Upper lobe of left lung (tissue), 4 donors: Measurements from ENCODE around the gene KL.

Experiments used
- EP300 ChIP-seq, 4 donors: sonication (generic); formaldehyde crosslinking; IDR thresholded peaks; one replicate each; pipeline ENCODE4 v1.5.1; 2017; ENCODE audit warnings: antibody characterized with exemption in 4 of 4, control low read depth in 2 of 4
- POLR2A ChIP-seq, 4 donors: fragments of 450-650 bp; IDR thresholded peaks; one replicate each; pipeline ENCODE4 v1.5.1; 2016 to 2017; ENCODE audit warnings: antibody characterized with exemption in 4 of 4, mild to moderate bottlenecking in 2 of 4
- POLR2AphosphoS5 ChIP-seq, 2 donors: sonication (generic); formaldehyde crosslinking; IDR thresholded peaks; one replicate each; pipeline ENCODE4 v1.5.1; 2017; ENCODE audit warnings: antibody characterized with exemption in 2 of 2
- TF ChIP-seq, protein P1 (sequence below), 6 experiments: fragments of 450-650 bp in 4 of 6; fragments of 200-600 bp in 2 of 6; sonication (generic) in 2 of 6; IDR thresholded peaks; one replicate each; pipeline ENCODE4 v1.5.1; 2016 to 2019; ENCODE audit warnings: antibody characterized with exemption in 6 of 6

DNA sequence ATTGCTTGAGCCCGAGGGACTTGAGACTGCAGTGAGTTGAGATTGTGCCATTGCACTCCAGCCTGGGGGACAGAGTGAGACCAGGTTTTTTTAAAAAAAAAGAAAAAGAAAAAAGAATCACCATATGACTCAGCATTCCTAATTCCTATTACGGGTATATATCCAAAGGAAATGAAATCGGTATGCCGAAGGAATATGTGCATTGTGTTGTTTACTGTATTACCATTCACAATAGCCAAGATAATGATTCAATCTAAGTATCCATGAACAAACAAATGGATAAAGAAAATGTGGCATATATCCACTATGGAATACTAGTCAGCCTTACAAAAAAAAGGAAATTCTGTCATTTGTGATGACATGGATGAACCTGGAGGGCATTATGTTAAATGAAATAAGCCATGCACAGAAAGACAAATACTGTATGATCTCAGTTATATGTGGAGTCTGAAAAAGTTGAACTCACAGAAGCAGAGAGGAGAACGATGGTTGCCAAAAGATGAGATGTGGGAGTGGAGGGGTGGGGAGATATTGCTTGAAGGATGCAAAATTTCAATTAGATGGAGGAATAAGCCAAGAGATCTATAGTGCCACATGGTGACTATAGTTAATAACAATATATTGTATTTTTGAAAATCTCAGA is 4.3 kb upstream of the KL start:
- TF ChIP-seq POLR2AphosphoS5 (IDR thresholded peaks at IDR 0.05), result no peak
- no peak for TF ChIP-seq POLR2A (IDR thresholded peaks at IDR 0.05)
- TF ChIP-seq, protein P1, sequence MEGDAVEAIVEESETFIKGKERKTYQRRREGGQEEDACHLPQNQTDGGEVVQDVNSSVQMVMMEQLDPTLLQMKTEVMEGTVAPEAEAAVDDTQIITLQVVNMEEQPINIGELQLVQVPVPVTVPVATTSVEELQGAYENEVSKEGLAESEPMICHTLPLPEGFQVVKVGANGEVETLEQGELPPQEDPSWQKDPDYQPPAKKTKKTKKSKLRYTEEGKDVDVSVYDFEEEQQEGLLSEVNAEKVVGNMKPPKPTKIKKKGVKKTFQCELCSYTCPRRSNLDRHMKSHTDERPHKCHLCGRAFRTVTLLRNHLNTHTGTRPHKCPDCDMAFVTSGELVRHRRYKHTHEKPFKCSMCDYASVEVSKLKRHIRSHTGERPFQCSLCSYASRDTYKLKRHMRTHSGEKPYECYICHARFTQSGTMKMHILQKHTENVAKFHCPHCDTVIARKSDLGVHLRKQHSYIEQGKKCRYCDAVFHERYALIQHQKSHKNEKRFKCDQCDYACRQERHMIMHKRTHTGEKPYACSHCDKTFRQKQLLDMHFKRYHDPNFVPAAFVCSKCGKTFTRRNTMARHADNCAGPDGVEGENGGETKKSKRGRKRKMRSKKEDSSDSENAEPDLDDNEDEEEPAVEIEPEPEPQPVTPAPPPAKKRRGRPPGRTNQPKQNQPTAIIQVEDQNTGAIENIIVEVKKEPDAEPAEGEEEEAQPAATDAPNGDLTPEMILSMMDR (IDR thresholded peaks at IDR 0.05), result no peak
- no peak for TF ChIP-seq EP300 (IDR thresholded peaks at IDR 0.05)
